DOHH2 (cell line): ENCODE measurements around the gene PPP5C.

ENCODE experiments used
- EZH2phosphoT487 ChIP-seq: fragments of 200-600 bp; sonication (generic); IDR thresholded peaks from 2 replicates; pipeline ENCODE4 v1.6.1; 2017; ENCODE audit warnings: borderline replicate concordance, mild to moderate bottlenecking, antibody characterized with exemption, low read length, moderate library complexity, mixed read lengths
- TF ChIP-seq, protein P1 (sequence below): fragments of 200-600 bp; sonication (generic); IDR thresholded peaks from one replicate; pipeline ENCODE4 v1.5.1; 2014; ENCODE audit warnings: antibody characterized with exemption, mild to moderate bottlenecking, low read depth, low read length; ENCODE audit not compliant: poor library complexity, severe bottlenecking

DNA sequence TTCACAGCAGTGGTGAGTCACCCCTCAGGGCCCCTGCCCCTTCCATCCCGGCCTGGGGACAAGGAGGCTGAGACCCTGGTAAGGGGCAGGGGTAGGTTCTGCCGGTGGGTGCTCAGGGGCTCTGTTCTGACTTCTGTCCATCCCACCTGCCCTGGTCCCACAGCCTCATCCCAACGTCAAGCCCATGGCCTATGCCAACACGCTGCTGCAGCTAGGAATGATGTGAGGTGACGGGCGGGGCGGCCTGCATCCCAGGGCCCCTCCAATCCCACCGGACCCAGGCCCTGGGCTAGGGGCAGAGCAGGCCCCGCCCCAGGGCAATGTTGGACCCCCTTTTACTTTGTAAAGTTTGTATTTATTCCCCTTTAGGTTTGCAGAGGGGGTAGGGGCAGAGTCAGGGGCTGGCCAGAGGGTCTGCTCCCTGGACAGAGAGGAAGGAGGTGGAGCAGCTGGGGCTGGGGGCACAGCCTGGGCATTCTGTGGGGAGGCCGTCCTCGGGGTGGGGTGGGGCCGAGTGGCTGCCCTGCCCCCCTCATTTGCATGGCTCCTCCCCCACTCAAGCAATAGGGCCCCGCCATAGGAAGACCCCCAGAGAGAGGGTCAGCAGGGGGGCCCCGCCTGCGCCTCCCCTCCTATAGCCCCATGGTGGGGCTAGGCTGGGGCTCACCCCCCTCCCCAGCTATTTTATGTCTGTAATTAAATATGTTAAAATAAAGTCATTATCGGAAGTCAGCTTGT is 43.4 kb downstream of the PPP5C start:
- TF ChIP-seq, protein P1, sequence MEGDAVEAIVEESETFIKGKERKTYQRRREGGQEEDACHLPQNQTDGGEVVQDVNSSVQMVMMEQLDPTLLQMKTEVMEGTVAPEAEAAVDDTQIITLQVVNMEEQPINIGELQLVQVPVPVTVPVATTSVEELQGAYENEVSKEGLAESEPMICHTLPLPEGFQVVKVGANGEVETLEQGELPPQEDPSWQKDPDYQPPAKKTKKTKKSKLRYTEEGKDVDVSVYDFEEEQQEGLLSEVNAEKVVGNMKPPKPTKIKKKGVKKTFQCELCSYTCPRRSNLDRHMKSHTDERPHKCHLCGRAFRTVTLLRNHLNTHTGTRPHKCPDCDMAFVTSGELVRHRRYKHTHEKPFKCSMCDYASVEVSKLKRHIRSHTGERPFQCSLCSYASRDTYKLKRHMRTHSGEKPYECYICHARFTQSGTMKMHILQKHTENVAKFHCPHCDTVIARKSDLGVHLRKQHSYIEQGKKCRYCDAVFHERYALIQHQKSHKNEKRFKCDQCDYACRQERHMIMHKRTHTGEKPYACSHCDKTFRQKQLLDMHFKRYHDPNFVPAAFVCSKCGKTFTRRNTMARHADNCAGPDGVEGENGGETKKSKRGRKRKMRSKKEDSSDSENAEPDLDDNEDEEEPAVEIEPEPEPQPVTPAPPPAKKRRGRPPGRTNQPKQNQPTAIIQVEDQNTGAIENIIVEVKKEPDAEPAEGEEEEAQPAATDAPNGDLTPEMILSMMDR = no peak
- no peak for TF ChIP-seq EZH2phosphoT487
